ENCODE data around the gene ZNF211.
A peak's percentile ranks its signal among the peaks of the same experiment; 100 is the strongest.

The ZNF211 gene

GRCh38 chr19:57620673-57621348, 12.2 kb upstream of the ZNF211 start:
- no peak for DNase-seq
- Histone ChIP-seq H3K4me3 (ENCODE audit: insufficient read depth, low read depth, low read length, poor library complexity, severe bottlenecking) (no peak overlapping the region), H3K27me3 (replicated peaks; ENCODE audit: control insufficient read depth, insufficient read depth, low read length, poor library complexity, severe bottlenecking) (no peaks in the 10 kb centered on the region), H3K27ac (ENCODE audit: insufficient read depth, low read length, poor library complexity, severe bottlenecking) (no peak overlapping the region), H3K36me3 (ENCODE audit: control insufficient read depth, insufficient read depth, low read length) (peaks cover 63% of the 10 kb centered on the region), H3K9me3 (ENCODE audit: control insufficient read depth, low read length) (peaks cover 93% of the 10 kb centered on the region), H3K4me1 (ENCODE audit: control insufficient read depth, insufficient read depth, low read length, poor library complexity, severe bottlenecking) (no peaks in the 10 kb centered on the region)

GRCh38 chr19:57623091-57623490, 9.9 kb upstream of the ZNF211 start:
- H3K36me3 ChIP-seq (ENCODE audit: control insufficient read depth, insufficient read depth, low read length), result peaks cover 40% of the 10 kb centered on the region
- peaks cover 72% of the 10 kb centered on the region for H3K9me3 ChIP-seq (ENCODE audit: control insufficient read depth, low read length)
- H3K4me1 ChIP-seq (ENCODE audit: control insufficient read depth, insufficient read depth, low read length, poor library complexity, severe bottlenecking), result no peaks in the 10 kb centered on the region

GRCh38 chr19:57633832-57634131, 814 bp downstream of the ZNF211 start:
- no peak overlapping the region for H3K27ac ChIP-seq (ENCODE audit: insufficient read depth, low read length, poor library complexity, severe bottlenecking)
- peaks cover 8% of the 10 kb centered on the region for H3K9me3 ChIP-seq (ENCODE audit: control insufficient read depth, low read length)
- peaks cover 40% of the 10 kb centered on the region for H3K36me3 ChIP-seq (ENCODE audit: control insufficient read depth, insufficient read depth, low read length)
- DNase-seq, result no peak
- no peaks in the 10 kb centered on the region for H3K27me3 ChIP-seq (replicated peaks; ENCODE audit: control insufficient read depth, insufficient read depth, low read length, poor library complexity, severe bottlenecking)
- peaks cover 6% of the 10 kb centered on the region for H3K4me1 ChIP-seq (ENCODE audit: control insufficient read depth, insufficient read depth, low read length, poor library complexity, severe bottlenecking)
- H3K4me3 ChIP-seq (ENCODE audit: insufficient read depth, low read depth, low read length, poor library complexity, severe bottlenecking), result peak overlapping the region; percentile 89

More at GRCh38 chr19:57623091-57623490, 9.9 kb upstream of the ZNF211 start:
- no peak overlapping the region for H3K4me3 ChIP-seq (ENCODE audit: insufficient read depth, low read depth, low read length, poor library complexity, severe bottlenecking)
- no peak overlapping the region for H3K27ac ChIP-seq (ENCODE audit: insufficient read depth, low read length, poor library complexity, severe bottlenecking)
- H3K27me3 ChIP-seq (replicated peaks; ENCODE audit: control insufficient read depth, insufficient read depth, low read length, poor library complexity, severe bottlenecking), result no peaks in the 10 kb centered on the region
- no peak for DNase-seq

- Histone ChIP-seq H3K4me1 (ENCODE audit: control insufficient read depth, insufficient read depth, low read length, poor library complexity, severe bottlenecking) (peaks cover 6% of the 10 kb centered on the region), H3K9me3 (ENCODE audit: control insufficient read depth, low read length) (peaks cover 37% of the 10 kb centered on the region), H3K4me3 (ENCODE audit: insufficient read depth, low read depth, low read length, poor library complexity, severe bottlenecking) (no peak overlapping the region), H3K27me3 (replicated peaks; ENCODE audit: control insufficient read depth, insufficient read depth, low read length, poor library complexity, severe bottlenecking) (no peaks in the 10 kb centered on the region), H3K27ac (ENCODE audit: insufficient read depth, low read length, poor library complexity, severe bottlenecking) (no peak overlapping the region), H3K36me3 (ENCODE audit: control insufficient read depth, insufficient read depth, low read length) (peaks cover 76% of the 10 kb centered on the region)
- no peak for DNase-seq
Measured at GRCh38 chr19:57637379-57637778, 4.4 kb downstream of the ZNF211 start.

- Histone ChIP-seq H3K4me3 (ENCODE audit: insufficient read depth, low read depth, low read length, poor library complexity, severe bottlenecking) (no peak overlapping the region), H3K27me3 (replicated peaks; ENCODE audit: control insufficient read depth, insufficient read depth, low read length, poor library complexity, severe bottlenecking) (no peaks in the 10 kb centered on the region)
Measured at GRCh38 chr19:57641715-57642234, 8.8 kb downstream of the ZNF211 start.

GRCh38 chr19:57642396-57643046, 9.6 kb downstream of the ZNF211 start:
- no peaks in the 10 kb centered on the region for H3K27me3 ChIP-seq (replicated peaks; ENCODE audit: control insufficient read depth, insufficient read depth, low read length, poor library complexity, severe bottlenecking)
- H3K4me3 ChIP-seq (ENCODE audit: insufficient read depth, low read depth, low read length, poor library complexity, severe bottlenecking), result no peak overlapping the region
- peaks cover 53% of the 10 kb centered on the region for H3K36me3 ChIP-seq (ENCODE audit: control insufficient read depth, insufficient read depth, low read length)
- no peaks in the 10 kb centered on the region for H3K4me1 ChIP-seq (ENCODE audit: control insufficient read depth, insufficient read depth, low read length, poor library complexity, severe bottlenecking)
- no peak overlapping the region for H3K27ac ChIP-seq (ENCODE audit: insufficient read depth, low read length, poor library complexity, severe bottlenecking)
- H3K9me3 ChIP-seq (ENCODE audit: control insufficient read depth, low read length), result peaks cover 50% of the 10 kb centered on the region
- DNase-seq, result no peak

More at GRCh38 chr19:57641715-57642234, 8.8 kb downstream of the ZNF211 start:
- H3K36me3 ChIP-seq (ENCODE audit: control insufficient read depth, insufficient read depth, low read length), result peaks cover 61% of the 10 kb centered on the region
- H3K4me1 ChIP-seq (ENCODE audit: control insufficient read depth, insufficient read depth, low read length, poor library complexity, severe bottlenecking), result no peaks in the 10 kb centered on the region
- peaks cover 53% of the 10 kb centered on the region for H3K9me3 ChIP-seq (ENCODE audit: control insufficient read depth, low read length)
- DNase-seq, result no peak
- no peak overlapping the region for H3K27ac ChIP-seq (ENCODE audit: insufficient read depth, low read length, poor library complexity, severe bottlenecking)

- Histone ChIP-seq H3K4me3 (ENCODE audit: insufficient read depth, low read depth, low read length, poor library complexity, severe bottlenecking) (no peak overlapping the region), H3K36me3 (ENCODE audit: control insufficient read depth, insufficient read depth, low read length) (peaks cover 41% of the 10 kb centered on the region), H3K4me1 (ENCODE audit: control insufficient read depth, insufficient read depth, low read length, poor library complexity, severe bottlenecking) (no peaks in the 10 kb centered on the region), H3K27me3 (replicated peaks; ENCODE audit: control insufficient read depth, insufficient read depth, low read length, poor library complexity, severe bottlenecking) (no peaks in the 10 kb centered on the region), H3K9me3 (ENCODE audit: control insufficient read depth, low read length) (peaks cover 46% of the 10 kb centered on the region), H3K27ac (ENCODE audit: insufficient read depth, low read length, poor library complexity, severe bottlenecking) (no peak overlapping the region)
- no peak for DNase-seq
Measured at GRCh38 chr19:57643734-57644133, 10.8 kb downstream of the ZNF211 start.

GRCh38 chr19:57648331-57649003, 15.5 kb downstream of the ZNF211 start:
- H3K27ac ChIP-seq (ENCODE audit: insufficient read depth, low read length, poor library complexity, severe bottlenecking), result no peak overlapping the region
- H3K9me3 ChIP-seq (ENCODE audit: control insufficient read depth, low read length), result peaks cover 14% of the 10 kb centered on the region
- H3K4me1 ChIP-seq (ENCODE audit: control insufficient read depth, insufficient read depth, low read length, poor library complexity, severe bottlenecking), result no peaks in the 10 kb centered on the region
- H3K36me3 ChIP-seq (ENCODE audit: control insufficient read depth, insufficient read depth, low read length), result no peaks in the 10 kb centered on the region
- no peak overlapping the region for H3K4me3 ChIP-seq (ENCODE audit: insufficient read depth, low read depth, low read length, poor library complexity, severe bottlenecking)
- no peaks in the 10 kb centered on the region for H3K27me3 ChIP-seq (replicated peaks; ENCODE audit: control insufficient read depth, insufficient read depth, low read length, poor library complexity, severe bottlenecking)
- DNase-seq, result no peak

- H3K4me1 ChIP-seq (ENCODE audit: control insufficient read depth, insufficient read depth, low read length, poor library complexity, severe bottlenecking), result no peaks in the 10 kb centered on the region
- no peak overlapping the region for H3K27ac ChIP-seq (ENCODE audit: insufficient read depth, low read length, poor library complexity, severe bottlenecking)
- no peaks in the 10 kb centered on the region for H3K36me3 ChIP-seq (ENCODE audit: control insufficient read depth, insufficient read depth, low read length)
- H3K27me3 ChIP-seq (replicated peaks; ENCODE audit: control insufficient read depth, insufficient read depth, low read length, poor library complexity, severe bottlenecking), result no peaks in the 10 kb centered on the region
- H3K9me3 ChIP-seq (ENCODE audit: control insufficient read depth, low read length), result peaks cover 2% of the 10 kb centered on the region
- no peak for DNase-seq
- H3K4me3 ChIP-seq (ENCODE audit: insufficient read depth, low read depth, low read length, poor library complexity, severe bottlenecking), result no peak overlapping the region
Measured at GRCh38 chr19:57651654-57651996, 18.7 kb downstream of the ZNF211 start.

- Histone ChIP-seq H3K4me3 (ENCODE audit: insufficient read depth, low read depth, low read length, poor library complexity, severe bottlenecking) (no peak overlapping the region), H3K27ac (ENCODE audit: insufficient read depth, low read length, poor library complexity, severe bottlenecking) (no peak overlapping the region), H3K4me1 (ENCODE audit: control insufficient read depth, insufficient read depth, low read length, poor library complexity, severe bottlenecking) (no peaks in the 10 kb centered on the region), H3K36me3 (ENCODE audit: control insufficient read depth, insufficient read depth, low read length) (no peaks in the 10 kb centered on the region), H3K27me3 (replicated peaks; ENCODE audit: control insufficient read depth, insufficient read depth, low read length, poor library complexity, severe bottlenecking) (no peaks in the 10 kb centered on the region), H3K9me3 (ENCODE audit: control insufficient read depth, low read length) (no peaks in the 10 kb centered on the region)
- no peak for DNase-seq
Measured at GRCh38 chr19:57653689-57654088, 20.7 kb downstream of the ZNF211 start.

Data from effector memory CD4-positive, alpha-beta T cell (primary cell).